A549 (cell line): Measurements from ENCODE around the gene NINL. TPM values are rescaled to one million over a fixed set of nuclear protein-coding genes. Genes with fewer than 3 reads are reported as not detected.

Source experiments
- ATAC-seq, 2 experiments: fragments of 200-7000 bp in 1 of 2; fragments of >200 bp in 1 of 2; cut with Nextera tagmentation in 1 of 2; cut with Tn5 transposase in 1 of 2; 3 replicates each; pipeline versions ENCODE4 v1.8.0 to v1.9.1; 2018 to 2020; ENCODE audit warnings: mild to moderate bottlenecking in 1 of 2, moderate library complexity in 1 of 2
- CTCF ChIA-PET: fragments of 300-600 bp; sonication (Branson Sonifier 250); formaldehyde crosslinking; extraction: SDS; loops from one replicate; lab custom pipeline; 2021; ENCODE audit warnings: antibody characterized with exemption, inconsistent platforms; lab: Yijun Ruan, JAX
- POLR2A ChIA-PET: fragments of 350-600 bp; formaldehyde crosslinking; extraction: SDS; loops from one replicate; lab custom pipeline; 2021; ENCODE audit warnings: antibody characterized with exemption, inconsistent platforms; lab: Yijun Ruan, JAX
- DNase-seq, 2 experiments: peaks; one replicate each; pipeline versions ENCODE4 v3.0.0 to v3.0.0-alpha.2; 2011 to 2016; ENCODE audit warnings: low read depth in 1 of 2, low spot score in 1 of 2
- FAIRE-seq: peaks from 2 replicates; lab custom pipeline; 2011; peaks lifted over from hg19 to GRCh38; lab: Jason Lieb, UNC
- H3K27ac ChIP-seq, 2 experiments: fragments of >200 bp; sonication (Bioruptor Twin); formaldehyde crosslinking; 3 replicates each; pipeline ENCODE4 v1.5.1; 2016 to 2017
- H3K4me1 ChIP-seq: fragments of >200 bp; sonication (Bioruptor Twin); formaldehyde crosslinking; 3 replicates; pipeline ENCODE4 v1.6.1; 2016
- H3K4me2 ChIP-seq: fragments of >200 bp; sonication (Bioruptor Twin); formaldehyde crosslinking; 3 replicates; pipeline ENCODE4 v1.6.1; 2016
- H3K4me3 ChIP-seq: fragments of >200 bp; sonication (Bioruptor Twin); formaldehyde crosslinking; 3 replicates; pipeline ENCODE4 v1.5.1; 2016
- H3K9me3 ChIP-seq: fragments of >200 bp; sonication (Bioruptor Twin); formaldehyde crosslinking; 3 replicates; pipeline ENCODE4 v1.6.1; 2016
- CBX8 ChIP-seq: fragments of 200-600 bp; sonication (generic); IDR thresholded peaks from 2 replicates; pipeline ENCODE4 v1.6.1; 2016
- CHD2 ChIP-seq: fragments of 150-350 bp; IDR thresholded peaks from 2 replicates; pipeline ENCODE4 v1.6.1; 2014; ENCODE audit warnings: low read length; ENCODE audit not compliant: partially characterized antibody
- EHF ChIP-seq: fragments of 250-450 bp; sonication (Bioruptor Pico); IDR thresholded peaks from 2 replicates; pipeline ENCODE4 v1.5.0; 2020; ENCODE audit warnings: mild to moderate bottlenecking
- EHMT2 ChIP-seq: fragments of 200-600 bp; sonication (generic); IDR thresholded peaks from 2 replicates; pipeline ENCODE4 v1.6.1; 2016; ENCODE audit warnings: antibody characterized with exemption, low read depth, mild to moderate bottlenecking, moderate library complexity
- EP300 ChIP-seq, 2 experiments: fragments of >200 bp; sonication (Bioruptor Twin); formaldehyde crosslinking; IDR thresholded peaks; 2 replicates in 1 of 2; 3 replicates in 1 of 2; pipeline ENCODE4 v1.6.1; 2016 to 2017
- ESRRA ChIP-seq: fragments of 150-350 bp; IDR thresholded peaks from 2 replicates; pipeline ENCODE4 v1.6.1; 2014; ENCODE audit warnings: mild to moderate bottlenecking, low read length, borderline replicate concordance
- FOXS1 ChIP-seq: fragments of 250-450 bp; sonication (Bioruptor Pico); IDR thresholded peaks from 2 replicates; pipeline ENCODE4 v1.5.0; 2020; ENCODE audit warnings: mild to moderate bottlenecking, moderate library complexity
- MAFK ChIP-seq: fragments of 450-650 bp; IDR thresholded peaks from 2 replicates; pipeline ENCODE4 v1.6.1; 2014; ENCODE audit not compliant: partially characterized antibody
- MAZ ChIP-seq: fragments of 150-350 bp; IDR thresholded peaks from 2 replicates; pipeline ENCODE4 v1.6.1; 2014; ENCODE audit warnings: antibody characterized with exemption, low read depth, low read length, borderline replicate concordance
- NFE2L2 ChIP-seq: fragments of 150-350 bp; conservative IDR thresholded peaks from 2 replicates; pipeline ENCODE4 v1.6.1; 2014; ENCODE audit warnings: low read length
- NPAS2 ChIP-seq: fragments of 250-450 bp; sonication (Bioruptor Pico); IDR thresholded peaks from 2 replicates; pipeline ENCODE4 v1.8.0; 2022; ENCODE audit warnings: mild to moderate bottlenecking, moderate library complexity, borderline replicate concordance
- POLR2AphosphoS2 ChIP-seq: conservative IDR thresholded peaks from 2 replicates; pipeline ENCODE4 v1.6.1; 2012; ENCODE audit warnings: low read length, improper control_type of control experiment, inconsistent platforms
- RAD21 ChIP-seq, 2 experiments: fragments of >200 bp in 1 of 2; sonication (Bioruptor Twin) in 1 of 2; formaldehyde crosslinking in 1 of 2; IDR thresholded peaks in 1 of 2; conservative IDR thresholded peaks in 1 of 2; 2 replicates in 1 of 2; 3 replicates in 1 of 2; pipeline ENCODE4 v1.6.1; 2012 to 2018; ENCODE audit warnings: inconsistent platforms in 1 of 2
- RARB ChIP-seq: fragments of 250-450 bp; sonication (Bioruptor Pico); IDR thresholded peaks from 2 replicates; pipeline ENCODE4 v1.8.0; 2021; ENCODE audit warnings: mild to moderate bottlenecking, moderate library complexity
- RFX5 ChIP-seq: fragments of 450-650 bp; IDR thresholded peaks from 2 replicates; pipeline ENCODE4 v1.7.1; 2014; ENCODE audit warnings: antibody characterized with exemption, mild to moderate bottlenecking, moderate library complexity
- RNF2 ChIP-seq: fragments of 200-600 bp; sonication (generic); IDR thresholded peaks from 2 replicates; pipeline ENCODE4 v1.6.1; 2016; ENCODE audit warnings: low read depth, mild to moderate bottlenecking, antibody characterized with exemption, moderate library complexity, borderline replicate concordance
- SREBF2 ChIP-seq: fragments of 450-650 bp; IDR thresholded peaks from 2 replicates; pipeline ENCODE4 v1.6.1; 2014; ENCODE audit warnings: mild to moderate bottlenecking, moderate library complexity
- TFCP2L1 ChIP-seq: fragments of 250-450 bp; sonication (Bioruptor Pico); IDR thresholded peaks from 2 replicates; pipeline ENCODE4 v1.5.0; 2021; ENCODE audit warnings: mild to moderate bottlenecking
- TP53 ChIP-seq: fragments of 250-450 bp; sonication (Bioruptor Pico); IDR thresholded peaks from 2 replicates; pipeline ENCODE4 v1.5.0; 2021; ENCODE audit warnings: mild to moderate bottlenecking, moderate library complexity
- ZC3H11A ChIP-seq: fragments of 450-650 bp; IDR thresholded peaks from 2 replicates; pipeline ENCODE4 v1.6.1; 2014; ENCODE audit warnings: antibody characterized with exemption, mild to moderate bottlenecking
- ZNF302 ChIP-seq: fragments of 250-450 bp; sonication (Bioruptor Pico); IDR thresholded peaks from 2 replicates; pipeline ENCODE4 v1.9.0; 2021; ENCODE audit warnings: inconsistent platforms, mild to moderate bottlenecking, moderate library complexity
- WGBS: methylation state at CpG from one replicate; pipeline ENCODE4 v1.1.6; 2017; ENCODE audit errors: missing lambda C conversion rate; 5-methylcytosine and 5-hydroxymethylcytosine counted together
- polyA plus RNA-seq, 4 experiments: library from polyadenylated mRNA; depleted of rRNA in 3 of 4; stranded (reverse); fragments of >200 nt; fragmentation: RNase III in 1 of 4; extraction: RNeasy Plus Mini Kit Qiagen cat#74134 plus additional on column Dnase treatment in 1 of 4; gene quantifications; 2 replicates in 3 of 4; 3 replicates in 1 of 4; pipeline ENCODE4 v1.2.3, GENCODE V29; 2011 to 2017
- TF ChIP-seq, protein P1 (sequence below): fragments of 450-650 bp; IDR thresholded peaks from 2 replicates; pipeline ENCODE4 v1.6.1; 2014; ENCODE audit warnings: antibody characterized with exemption
- TF ChIP-seq, protein P2 (sequence below): fragments of >200 bp; sonication (Bioruptor Twin); formaldehyde crosslinking; IDR thresholded peaks from 2 replicates; pipeline ENCODE4 v1.6.1; 2016
- TF ChIP-seq, protein P3 (sequence below): fragments of >200 bp; sonication (Bioruptor Twin); formaldehyde crosslinking; IDR thresholded peaks from 3 replicates; pipeline ENCODE4 v1.5.1; 2016

The NINL gene
- polyA plus RNA-seq, 2 of the 4 experiments (the other 2 are of a cell fraction): 20.2 to 22.4 TPM

DNA sequence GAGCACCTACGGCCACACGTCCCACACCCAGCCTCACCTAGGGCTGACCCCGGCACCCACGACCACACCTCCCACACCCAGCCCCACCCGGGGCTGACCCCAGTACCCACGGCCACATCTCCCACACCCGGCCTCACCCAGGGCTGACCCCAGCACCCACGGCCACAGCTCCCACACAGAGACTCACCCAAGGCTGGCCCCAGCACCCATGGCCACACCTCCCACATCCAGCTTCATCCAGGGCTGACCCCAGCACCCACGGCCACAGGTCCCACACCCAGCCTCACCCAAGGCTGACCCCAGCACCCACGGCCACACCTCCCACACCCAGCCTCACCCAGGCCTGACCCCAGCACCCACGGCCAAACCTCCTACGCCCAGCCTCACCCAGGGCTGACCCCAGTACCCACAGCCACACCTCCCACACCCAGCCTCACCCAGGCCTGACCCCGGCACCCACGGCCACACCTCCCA lies 36.7 kb downstream of the NINL start (continued):
- TF ChIP-seq TFCP2L1 (no peak), NPAS2 (CRISPR knock-in tag) (no peak), EP300 (IDR thresholded peaks at IDR 0.05) (no peak)

DNA sequence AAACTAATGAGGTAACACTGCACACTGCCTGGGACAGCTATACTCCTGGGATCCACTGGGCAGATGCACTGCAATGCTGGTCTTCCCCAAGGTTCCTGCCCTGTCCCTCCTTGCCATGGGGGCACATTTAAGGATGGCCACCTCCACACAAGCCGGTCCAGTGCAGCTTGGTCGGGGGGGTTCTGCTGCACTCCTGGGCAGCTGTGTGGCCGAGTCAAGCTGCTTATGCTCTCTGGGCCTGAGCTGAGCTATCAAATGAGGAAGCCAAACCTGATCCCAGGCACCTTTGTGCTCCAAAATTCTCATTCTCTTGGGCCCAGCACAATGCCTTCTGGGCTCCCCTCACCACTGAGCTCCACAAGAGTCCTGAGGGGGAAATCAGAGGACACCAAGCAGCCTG lies 37.3 kb downstream of the NINL start:
- no peak for FAIRE-seq
- H3K4me1 ChIP-seq: peaks cover 89% of the 10 kb centered on the region

DNA sequence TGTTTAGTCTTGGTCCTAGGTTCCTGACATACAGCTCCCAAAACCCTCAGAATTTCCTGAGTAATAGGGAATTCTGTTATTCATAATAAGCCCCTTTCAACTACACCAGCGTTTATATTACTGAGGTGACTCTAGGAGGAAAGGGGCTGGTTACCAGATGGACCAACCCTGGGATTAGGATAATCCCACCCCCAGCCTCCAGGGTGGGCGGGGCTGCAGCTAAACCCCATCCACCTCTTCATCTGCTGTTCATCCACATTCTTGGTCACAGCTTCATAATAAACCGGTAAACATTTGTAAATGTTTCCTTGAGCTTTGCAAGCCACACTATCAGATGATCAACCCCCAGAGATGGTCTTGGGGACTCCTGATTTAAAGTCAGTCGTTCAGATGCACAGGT lies 38.3 kb downstream of the NINL start:
- no peak for ATAC-seq
- DNase-seq: no peak
- WGBS: 91% methylated on average over 4 of the region's 4 CpGs
- H3K4me1 ChIP-seq: peaks cover 90% of the 10 kb centered on the region
- H3K9me3 ChIP-seq: no peaks in the 10 kb centered on the region
- TF ChIP-seq CHD2: no peak
- no peak for TF ChIP-seq RAD21 (conservative IDR thresholded peaks at IDR 0.05 in 1 of 2, IDR thresholded peaks at IDR 0.05 in 1 of 2)
- TF ChIP-seq SREBF2: no peak
- no peak for TF ChIP-seq EHF
- no peak for TF ChIP-seq RARB (CRISPR knock-in tag)
- ChIA-PET POLR2A (interaction anchor here (1.4 kb wide), 1 partner anchor 37 kb away, joined by 3 read pairs; no protein-coding TSS in a partner anchor), CTCF (interaction anchor here (0.8 to 2.4 kb wide), 2 partner anchors 9 to 44 kb away, joined by 3 to 8 read pairs; no protein-coding TSS in a partner anchor)
- H3K4me2 ChIP-seq: no peak overlapping the region
- no peak overlapping the region for H3K4me3 ChIP-seq
- peak overlapping the region in 1 of 2 experiments; percentile 15; a peak in 1 of 6 replicates for H3K27ac ChIP-seq
- no peak for FAIRE-seq

More for the DNA sequence above, 37.3 kb downstream of the NINL start:
- 60% methylated on average over 3 of the region's 3 CpGs for WGBS
- ChIA-PET CTCF (interaction anchor here (0.6 to 2.4 kb wide), 6 partner anchors 10 to 195 kb away, joined by 3 to 8 read pairs (median 4); no protein-coding TSS in a partner anchor), POLR2A (interaction anchor here (0.9 kb wide), 1 partner anchor 30 kb away, joined by 3 read pairs; no protein-coding TSS in a partner anchor)
- peak in 1 of 2 experiments; percentile 12; a peak in 3 of 6 replicates for ATAC-seq
- no peak for DNase-seq
- H3K4me2 ChIP-seq: no peak overlapping the region
- TF ChIP-seq ZNF302 (CRISPR knock-in tag): no peak
- no peak for TF ChIP-seq POLR2AphosphoS2
- TF ChIP-seq, all 56 proteins: peak for 0
- H3K27ac ChIP-seq: peak overlapping the region in 1 of 2 experiments; percentile 84; a peak in 4 of 6 replicates
- H3K9me3 ChIP-seq: no peaks in the 10 kb centered on the region
- H3K4me3 ChIP-seq: no peak overlapping the region

DNA sequence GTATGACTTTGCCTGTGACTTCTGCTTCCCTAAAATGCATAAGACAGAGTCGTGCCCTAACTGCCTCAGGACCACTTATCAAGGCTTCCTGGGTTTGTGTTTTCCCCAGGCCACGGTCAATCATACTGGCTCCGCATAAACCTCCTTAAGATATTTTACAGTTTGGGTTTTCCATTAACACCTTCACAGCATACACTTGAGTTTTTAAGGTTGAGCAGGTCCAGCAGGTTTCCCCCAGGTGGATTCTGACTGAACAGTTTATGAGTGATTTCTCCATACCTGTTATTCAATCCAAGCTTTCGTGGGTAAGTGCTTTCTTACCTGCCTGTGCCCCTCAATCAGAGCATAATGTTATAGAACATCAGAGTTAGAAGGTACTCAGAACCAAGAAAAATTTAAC lies 39.3 kb downstream of the NINL start:
- ChIA-PET POLR2A (interaction anchor here (1.4 kb wide), 1 partner anchor 38 kb away, joined by 3 read pairs; no protein-coding TSS in a partner anchor), CTCF (interaction anchor here (1.5 to 2.4 kb wide), 2 partner anchors 8 to 75 kb away, joined by 3 to 8 read pairs; no protein-coding TSS in a partner anchor)
- Histone ChIP-seq H3K4me3 (no peak overlapping the region), H3K27ac (peak overlapping the region in 1 of 2 experiments; percentile 89; a peak in 3 of 6 replicates), H3K4me1 (peaks cover 90% of the 10 kb centered on the region), H3K4me2 (no peak overlapping the region), H3K9me3 (no peaks in the 10 kb centered on the region)
- WGBS: 95% methylated on average over 4 of the region's 4 CpGs
- FAIRE-seq (no peak), DNase-seq (no peak), ATAC-seq (no peak)
- TF ChIP-seq EHMT2 (no peak), NFE2L2 (no peak), MAFK (no peak), SREBF2 (no peak), RNF2 (no peak), CBX8 (no peak), ESRRA (no peak), TP53 (no peak), CHD2 (no peak), FOXS1 (no peak), ZC3H11A (no peak), ZNF302 (CRISPR knock-in tag) (no peak), MAZ (no peak), RFX5 (no peak)
- TF ChIP-seq, protein P1, sequence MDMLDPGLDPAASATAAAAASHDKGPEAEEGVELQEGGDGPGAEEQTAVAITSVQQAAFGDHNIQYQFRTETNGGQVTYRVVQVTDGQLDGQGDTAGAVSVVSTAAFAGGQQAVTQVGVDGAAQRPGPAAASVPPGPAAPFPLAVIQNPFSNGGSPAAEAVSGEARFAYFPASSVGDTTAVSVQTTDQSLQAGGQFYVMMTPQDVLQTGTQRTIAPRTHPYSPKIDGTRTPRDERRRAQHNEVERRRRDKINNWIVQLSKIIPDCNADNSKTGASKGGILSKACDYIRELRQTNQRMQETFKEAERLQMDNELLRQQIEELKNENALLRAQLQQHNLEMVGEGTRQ: no peak
- TF ChIP-seq, protein P2, sequence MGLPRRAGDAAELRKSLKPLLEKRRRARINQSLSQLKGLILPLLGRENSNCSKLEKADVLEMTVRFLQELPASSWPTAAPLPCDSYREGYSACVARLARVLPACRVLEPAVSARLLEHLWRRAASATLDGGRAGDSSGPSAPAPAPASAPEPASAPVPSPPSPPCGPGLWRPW: no peak
- TF ChIP-seq, protein P3, sequence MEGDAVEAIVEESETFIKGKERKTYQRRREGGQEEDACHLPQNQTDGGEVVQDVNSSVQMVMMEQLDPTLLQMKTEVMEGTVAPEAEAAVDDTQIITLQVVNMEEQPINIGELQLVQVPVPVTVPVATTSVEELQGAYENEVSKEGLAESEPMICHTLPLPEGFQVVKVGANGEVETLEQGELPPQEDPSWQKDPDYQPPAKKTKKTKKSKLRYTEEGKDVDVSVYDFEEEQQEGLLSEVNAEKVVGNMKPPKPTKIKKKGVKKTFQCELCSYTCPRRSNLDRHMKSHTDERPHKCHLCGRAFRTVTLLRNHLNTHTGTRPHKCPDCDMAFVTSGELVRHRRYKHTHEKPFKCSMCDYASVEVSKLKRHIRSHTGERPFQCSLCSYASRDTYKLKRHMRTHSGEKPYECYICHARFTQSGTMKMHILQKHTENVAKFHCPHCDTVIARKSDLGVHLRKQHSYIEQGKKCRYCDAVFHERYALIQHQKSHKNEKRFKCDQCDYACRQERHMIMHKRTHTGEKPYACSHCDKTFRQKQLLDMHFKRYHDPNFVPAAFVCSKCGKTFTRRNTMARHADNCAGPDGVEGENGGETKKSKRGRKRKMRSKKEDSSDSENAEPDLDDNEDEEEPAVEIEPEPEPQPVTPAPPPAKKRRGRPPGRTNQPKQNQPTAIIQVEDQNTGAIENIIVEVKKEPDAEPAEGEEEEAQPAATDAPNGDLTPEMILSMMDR: no peak
